Stimulated activated CD8-positive, alpha-beta memory T cell treated with anti-CD3 and anti-CD28 coated beads, Interleukin-7, amount 100 ng/mL, for 48 hours (primary cell): Measurements from ENCODE around the gene TSPAN33.
"Not testable (repeated sequence)": the region's sequence is repeated elsewhere in the genome, so short reads cannot be mapped to it uniquely, and the experiment has no call there.

Source experiments
- DNase-seq, 2 donors: peaks; one replicate each; pipeline ENCODE4 v3.0.0-alpha.2; 2020; ENCODE audit warnings: low read depth in 1 of 2; ENCODE audit errors: extremely low read depth in 1 of 2

Gene TSPAN33

DNA sequence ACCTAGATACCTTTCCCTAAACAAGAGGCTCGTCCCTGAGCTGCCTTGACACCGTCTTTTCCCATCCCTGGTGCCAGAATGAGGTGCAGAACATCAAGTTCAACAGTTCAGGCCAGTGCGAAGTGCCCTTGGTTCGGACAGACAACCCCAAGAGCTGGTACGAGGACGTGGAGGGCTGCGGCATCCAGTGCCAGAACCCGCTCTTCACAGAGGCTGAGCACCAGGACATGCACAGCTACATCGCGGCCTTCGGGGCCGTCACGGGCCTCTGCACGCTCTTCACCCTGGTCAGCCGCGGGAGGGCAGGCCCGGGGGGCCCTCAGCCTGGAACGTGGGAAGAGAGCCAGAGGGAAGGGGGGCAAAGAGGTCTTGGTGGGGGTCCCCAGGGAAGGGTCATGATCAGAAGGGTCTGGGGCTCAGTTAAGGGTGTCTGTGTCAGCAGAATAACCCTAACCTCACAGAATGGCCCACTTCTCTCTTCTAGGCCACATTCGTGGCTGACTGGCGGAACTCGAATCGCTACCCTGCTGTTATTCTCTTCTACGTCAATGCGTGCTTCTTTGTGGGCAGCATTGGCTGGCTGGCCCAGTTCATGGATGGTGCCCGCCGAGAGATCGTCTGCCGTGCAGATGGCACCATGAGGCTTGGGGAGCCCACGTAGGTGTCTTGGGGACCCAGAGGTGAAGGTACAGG, 60.8 kb downstream of the TSPAN33 start:
- no peak for DNase-seq

- DNase-seq, result no peak
These were observed 61.7 kb downstream of the TSPAN33 start for GRCh38 chr7:129205987-129206785.

- no peak for DNase-seq
These were observed 64.2 kb downstream of the TSPAN33 start for GRCh38 chr7:129208667-129209066.

GRCh38 chr7:129209067-129209926, 64.8 kb downstream of the TSPAN33 start:
- DNase-seq, result no peak

- peak; percentile 49 to 55 for DNase-seq
These were observed 65.9 kb downstream of the TSPAN33 start for GRCh38 chr7:129210256-129210988.

GRCh38 chr7:129210989-129211312, 66.4 kb downstream of the TSPAN33 start:
- no peak for DNase-seq

GRCh38 chr7:129212126-129212525, 67.6 kb downstream of the TSPAN33 start:
- no peak for DNase-seq

DNA sequence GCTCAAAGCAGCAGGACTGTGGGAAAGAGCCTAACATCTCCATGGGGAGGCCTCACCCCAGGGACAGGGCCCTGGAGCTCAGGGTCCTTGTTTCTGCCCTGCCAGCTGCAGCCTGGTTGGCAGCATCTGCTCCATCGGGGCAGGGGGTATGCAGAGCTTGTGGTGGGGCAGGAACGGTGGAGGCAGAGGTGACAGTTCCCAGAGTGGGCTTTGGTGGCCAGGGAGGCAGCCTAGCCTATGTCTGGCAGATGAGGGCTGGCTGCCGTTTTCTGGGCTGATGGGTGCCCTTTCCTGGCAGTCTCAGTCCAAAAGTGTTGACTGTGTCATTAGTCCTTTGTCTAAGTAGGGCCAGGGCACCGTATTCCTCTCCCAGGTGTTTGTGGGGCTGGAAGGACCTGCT, 68.1 kb downstream of the TSPAN33 start:
- no peak for DNase-seq

DNA sequence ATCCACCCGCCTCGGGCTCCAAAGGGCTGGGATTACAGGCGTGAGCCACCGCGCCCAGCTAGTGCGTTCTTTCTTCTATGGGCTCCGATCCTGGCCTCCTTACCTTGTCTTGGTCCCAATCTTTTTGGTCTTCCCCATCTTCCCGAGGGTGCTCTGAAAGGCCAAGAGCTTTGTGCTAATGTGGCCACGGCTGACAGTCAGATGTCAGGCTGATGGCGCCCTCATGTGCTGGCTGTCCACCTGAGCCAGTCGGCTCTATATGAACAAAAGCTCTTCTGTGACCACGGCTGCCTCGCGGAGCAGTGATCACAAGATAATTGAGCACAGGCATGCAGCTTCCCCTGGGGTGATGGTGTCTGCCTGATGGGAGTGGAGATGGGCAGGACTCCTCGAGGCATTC, 69.3 kb downstream of the TSPAN33 start:
- DNase-seq, result no peak

- DNase-seq, result not testable (repeated sequence)
These were observed 71.2 kb downstream of the TSPAN33 start for GRCh38 chr7:129215691-129216090.

DNA sequence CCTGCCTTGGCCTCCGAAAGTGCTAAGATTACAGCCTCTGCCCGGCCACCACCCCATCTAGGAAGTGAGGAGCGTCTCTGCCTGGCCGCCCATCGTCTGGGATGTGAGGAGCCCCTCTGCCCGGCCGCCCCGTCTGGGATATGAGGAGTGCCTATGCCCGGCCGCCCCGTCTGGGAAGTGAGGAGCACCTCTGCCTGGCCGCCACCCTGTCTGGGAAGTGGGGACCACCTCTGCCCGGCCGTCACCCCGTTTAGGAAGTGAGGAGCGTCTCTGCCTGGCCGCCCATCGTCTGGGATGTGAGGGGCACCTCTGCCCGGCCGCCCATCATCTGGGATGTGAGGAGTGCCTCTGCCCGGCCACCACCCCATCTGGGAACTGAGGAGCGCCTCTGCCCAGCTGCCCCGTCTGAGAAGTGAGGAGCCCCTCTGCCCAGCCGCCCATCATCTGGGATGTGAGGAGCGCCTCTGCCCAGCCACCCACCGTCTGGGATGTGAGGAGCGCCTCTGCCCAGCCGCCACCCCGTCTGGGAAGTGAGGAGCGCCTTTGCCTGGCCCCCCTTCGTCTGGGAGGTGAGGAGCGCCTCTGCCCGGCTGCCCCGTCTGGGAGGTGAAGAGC, 71.7 kb downstream of the TSPAN33 start:
- not testable (repeated sequence) for DNase-seq

GRCh38 chr7:129216821-129217416, 72.4 kb downstream of the TSPAN33 start:
- DNase-seq, result not testable (repeated sequence)

- peak; percentile 23 to 58 for DNase-seq
These were observed 74.1 kb downstream of the TSPAN33 start for GRCh38 chr7:129218514-129219062.

DNA sequence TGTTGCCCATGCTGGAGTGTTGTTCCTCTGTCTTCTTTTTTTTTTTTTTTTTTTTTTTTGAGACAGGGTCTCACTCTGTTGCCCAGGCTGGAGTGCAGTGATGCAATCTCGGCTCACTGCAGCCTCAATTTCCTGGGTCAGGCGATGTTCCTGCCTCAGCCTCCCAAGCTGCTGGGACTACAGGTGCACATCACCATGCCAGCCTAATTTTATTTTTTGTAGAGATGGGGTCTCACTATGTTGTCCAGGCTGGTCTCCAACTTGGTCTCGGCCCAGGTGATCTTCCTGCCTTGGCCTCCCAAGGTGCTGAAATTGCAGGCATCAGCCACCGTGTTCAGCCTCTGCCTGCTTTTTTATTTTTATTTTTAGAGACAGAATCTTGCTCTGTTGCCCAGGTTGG, 74.7 kb downstream of the TSPAN33 start:
- not testable (repeated sequence) for DNase-seq
